PFSK-1 (cell line): ENCODE results near the gene CCDC13. TPM values are rescaled to one million over a fixed set of nuclear protein-coding genes. Genes with fewer than 3 reads are reported as not detected.

Source experiments
- FOXP2 ChIP-seq: optimal IDR thresholded peaks from 2 replicates; pipeline ENCODE3; 2011; ENCODE audit warnings: borderline replicate concordance, control low read depth, inconsistent platforms; ENCODE audit not compliant: insufficient read depth; ENCODE audit errors: extremely low read length, extremely low read depth
- POLR2AphosphoS5 ChIP-seq: IDR thresholded peaks from 2 replicates; pipeline ENCODE4 v1.6.1; 2012; ENCODE audit warnings: low read depth, mild to moderate bottlenecking, control low read depth, low read length, moderate library complexity
- REST ChIP-seq, 2 experiments: IDR thresholded peaks; 2 replicates each; pipeline versions ENCODE4 v1.6.1 to v1.8.0; 2011 to 2012; ENCODE audit warnings: low read depth in 2 of 2, low read length in 2 of 2, control low read depth in 1 of 2, inconsistent platforms in 1 of 2, mild to moderate bottlenecking in 1 of 2, moderate library complexity in 1 of 2; ENCODE audit not compliant: insufficient read depth in 1 of 2
- SIN3A ChIP-seq: IDR thresholded peaks from 2 replicates; pipeline ENCODE4 v1.6.1; 2012; ENCODE audit warnings: mild to moderate bottlenecking, low read length, moderate library complexity, borderline replicate concordance; ENCODE audit not compliant: insufficient read depth
- TAF1 ChIP-seq: IDR thresholded peaks from 2 replicates; pipeline ENCODE4 v1.6.1; 2012; ENCODE audit warnings: low read length, control low read depth, borderline replicate concordance; ENCODE audit not compliant: insufficient read depth
- polyA plus RNA-seq: library from polyadenylated mRNA; unstranded; fragments of >200 nt; gene quantifications from one replicate; pipeline ENCODE4 v1.2.1, GENCODE V29; 2012; ENCODE audit warnings: low read depth, missing spikeins; ENCODE audit not compliant: insufficient read length

CCDC13 gene
- 0.31 TPM for polyA plus RNA-seq

- TF ChIP-seq TAF1 = no peak
- 0 out of 2 replicates have a peak, but pooled peaks have one; percentile 49 for TF ChIP-seq SIN3A
- TF ChIP-seq REST (IDR thresholded peaks at IDR 0.05; ENCODE audit: insufficient read depth in 1 of 2, low read depth in 2 of 2, low read length in 2 of 2) = 0 out of 4 replicates have a peak, but pooled peaks of 1 of the 2 experiments have one; percentile 22
- no peak for TF ChIP-seq POLR2AphosphoS5
- peak; percentile 68 for TF ChIP-seq FOXP2
Observed at GRCh38 chr3:42772670-42773408, at the start of gene CCDC13. Gene CCDC13 (minus strand): TSS chr3:42773253. CDS start chr3:42758345, 14,908 bp downstream.

GRCh38 chr3:42822828-42823227, 49.8 kb upstream of the CCDC13 start:
- TF ChIP-seq SIN3A (no peak), REST (IDR thresholded peaks at IDR 0.05; ENCODE audit: insufficient read depth in 1 of 2, low read depth in 2 of 2, low read length in 2 of 2) (no peak), TAF1 (no peak), FOXP2 (no peak), POLR2AphosphoS5 (no peak)

- TF ChIP-seq FOXP2 = no peak
- TF ChIP-seq SIN3A = no peak
- no peak for TF ChIP-seq POLR2AphosphoS5
- no peak for TF ChIP-seq TAF1
- TF ChIP-seq REST (IDR thresholded peaks at IDR 0.05; ENCODE audit: insufficient read depth in 1 of 2, low read depth in 2 of 2, low read length in 2 of 2) = no peak
Observed at GRCh38 chr3:42820746-42821051, 47.6 kb upstream of the CCDC13 start.

- no peak for TF ChIP-seq REST (IDR thresholded peaks at IDR 0.05; ENCODE audit: insufficient read depth in 1 of 2, low read depth in 2 of 2, low read length in 2 of 2)
- no peak for TF ChIP-seq POLR2AphosphoS5
- no peak for TF ChIP-seq TAF1
- no peak for TF ChIP-seq FOXP2
- no peak for TF ChIP-seq SIN3A
Observed at GRCh38 chr3:42819351-42819965, 46.4 kb upstream of the CCDC13 start.
